ENCODE results near the gene EXOC3. TPM values are rescaled to one million over a fixed set of nuclear protein-coding genes. Genes with fewer than 3 reads are reported as not detected.

The EXOC3 gene
- total RNA-seq, 4 donors from 2014 or later, result 46.4 to 92.7 (median 60.3) TPM

DNA sequence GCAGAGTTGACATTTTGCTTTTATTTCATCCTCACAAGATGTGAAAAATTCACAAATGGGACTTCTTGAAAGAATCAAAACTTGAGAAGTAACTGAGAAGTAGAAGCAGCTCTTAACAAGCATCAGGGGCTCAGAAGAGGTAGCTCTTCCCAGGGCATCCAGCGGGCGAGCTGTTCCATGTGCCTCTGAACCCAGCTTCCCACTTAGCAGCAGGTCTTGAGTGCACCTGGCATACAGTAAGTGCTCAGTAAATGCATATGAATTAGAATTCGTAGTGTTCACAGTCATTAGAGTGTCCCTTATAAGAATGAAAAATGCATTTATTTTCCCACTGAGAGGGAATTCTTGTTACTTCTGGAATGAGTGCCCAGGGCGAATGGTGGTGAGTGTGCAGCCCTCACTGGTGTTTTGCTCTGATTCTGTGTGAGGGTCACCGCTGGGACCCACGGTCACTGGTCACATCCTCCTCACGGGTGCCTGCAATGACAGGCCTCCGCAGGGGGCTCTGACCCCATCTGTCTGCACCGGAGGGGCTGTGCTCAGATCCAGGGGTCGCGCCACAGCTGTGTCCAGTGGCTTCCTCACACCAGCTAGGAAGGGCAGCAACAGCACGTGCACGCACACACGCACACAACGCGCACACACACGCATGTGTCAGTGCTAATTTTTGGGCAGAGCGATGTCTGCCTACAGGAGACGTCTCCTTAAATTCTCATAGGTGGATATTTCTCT, 26.9 kb downstream of the EXOC3 start:
- H3K9me3 ChIP-seq, result no peaks in the 10 kb centered on the region
- H3K4me3 ChIP-seq, result no peak overlapping the region
- H3K4me1 ChIP-seq, result peaks cover 0 to 28% (median 15%) of the 10 kb centered on the region in 3 donors
- H3K36me3 ChIP-seq, result peaks cover 0 to 49% of the 10 kb centered on the region in 2 donors
- peaks cover 2% of the 10 kb centered on the region for H3K27me3 ChIP-seq
- WGBS, 2 donors (ENCODE audit: low coverage in 1 of 2), result 86 to 96% methylated on average over 7 to 12 of the region's 19 CpGs
- no peak overlapping the region for H3K27ac ChIP-seq
- no peak for ATAC-seq
- TF ChIP-seq, protein P1, sequence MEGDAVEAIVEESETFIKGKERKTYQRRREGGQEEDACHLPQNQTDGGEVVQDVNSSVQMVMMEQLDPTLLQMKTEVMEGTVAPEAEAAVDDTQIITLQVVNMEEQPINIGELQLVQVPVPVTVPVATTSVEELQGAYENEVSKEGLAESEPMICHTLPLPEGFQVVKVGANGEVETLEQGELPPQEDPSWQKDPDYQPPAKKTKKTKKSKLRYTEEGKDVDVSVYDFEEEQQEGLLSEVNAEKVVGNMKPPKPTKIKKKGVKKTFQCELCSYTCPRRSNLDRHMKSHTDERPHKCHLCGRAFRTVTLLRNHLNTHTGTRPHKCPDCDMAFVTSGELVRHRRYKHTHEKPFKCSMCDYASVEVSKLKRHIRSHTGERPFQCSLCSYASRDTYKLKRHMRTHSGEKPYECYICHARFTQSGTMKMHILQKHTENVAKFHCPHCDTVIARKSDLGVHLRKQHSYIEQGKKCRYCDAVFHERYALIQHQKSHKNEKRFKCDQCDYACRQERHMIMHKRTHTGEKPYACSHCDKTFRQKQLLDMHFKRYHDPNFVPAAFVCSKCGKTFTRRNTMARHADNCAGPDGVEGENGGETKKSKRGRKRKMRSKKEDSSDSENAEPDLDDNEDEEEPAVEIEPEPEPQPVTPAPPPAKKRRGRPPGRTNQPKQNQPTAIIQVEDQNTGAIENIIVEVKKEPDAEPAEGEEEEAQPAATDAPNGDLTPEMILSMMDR (IDR thresholded peaks at IDR 0.05), result no peak
- no peak for TF ChIP-seq EP300 (IDR thresholded peaks at IDR 0.05)
- no peak for TF ChIP-seq POLR2AphosphoS5 (IDR thresholded peaks at IDR 0.05)
- no peak for TF ChIP-seq POLR2A (IDR thresholded peaks at IDR 0.05)

DNA sequence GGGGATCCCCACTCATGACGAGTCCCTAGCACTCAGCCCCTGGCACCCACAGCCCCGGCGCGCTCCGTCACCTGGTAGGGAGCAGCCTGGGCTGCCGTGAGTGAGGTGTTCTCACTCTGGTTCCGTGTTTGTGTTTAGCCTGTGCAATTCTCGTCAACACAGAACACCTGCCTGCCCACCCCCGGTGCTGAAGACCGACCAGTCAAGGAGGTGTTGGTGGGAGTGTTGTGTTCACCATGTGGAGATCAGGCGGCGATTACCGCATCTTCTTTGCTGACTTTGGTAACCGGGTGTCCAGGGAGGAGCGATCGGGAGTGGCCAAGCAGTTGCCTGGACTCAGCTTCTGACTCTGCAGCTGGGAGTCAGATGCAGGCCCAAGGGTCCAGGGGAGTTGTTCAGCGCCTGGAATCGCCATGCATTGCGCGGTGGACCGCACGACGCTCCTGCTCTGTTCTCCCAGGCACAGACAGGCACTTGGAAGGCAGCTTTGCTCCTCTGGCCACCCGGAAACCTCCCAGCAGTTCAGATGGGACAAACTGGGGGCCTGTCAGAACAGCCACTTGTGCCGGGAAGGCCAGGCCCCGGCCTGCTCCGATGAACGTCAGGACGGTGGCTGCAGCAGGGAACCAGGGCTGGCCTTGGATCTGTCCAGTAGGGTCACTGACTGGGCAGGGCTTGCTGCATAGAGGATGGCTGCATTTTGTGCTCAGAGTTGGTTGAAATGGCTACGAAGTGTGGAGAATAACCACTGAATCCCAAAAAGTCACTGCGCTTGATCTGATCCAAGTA, 28.2 kb downstream of the EXOC3 start:
- ATAC-seq, result no peak
- Histone ChIP-seq H3K4me3 (peak overlapping the region in 1 of 2 donors; percentile 97), H3K9me3 (no peaks in the 10 kb centered on the region), H3K27ac (no peak overlapping the region), H3K4me1 (peaks cover 0 to 36% (median 18%) of the 10 kb centered on the region in 3 donors), H3K36me3 (peaks cover 0 to 36% of the 10 kb centered on the region in 2 donors), H3K27me3 (peaks cover 15% of the 10 kb centered on the region)
- WGBS, 2 donors (ENCODE audit: low coverage in 1 of 2), result 77 to 100% methylated on average over 6 to 8 of the region's 31 CpGs
- TF ChIP-seq POLR2A (IDR thresholded peaks at IDR 0.05), result no peak
- TF ChIP-seq POLR2AphosphoS5 (IDR thresholded peaks at IDR 0.05), result no peak
- TF ChIP-seq, protein P1 (IDR thresholded peaks at IDR 0.05), result no peak
- TF ChIP-seq EP300 (IDR thresholded peaks at IDR 0.05), result no peak

DNA sequence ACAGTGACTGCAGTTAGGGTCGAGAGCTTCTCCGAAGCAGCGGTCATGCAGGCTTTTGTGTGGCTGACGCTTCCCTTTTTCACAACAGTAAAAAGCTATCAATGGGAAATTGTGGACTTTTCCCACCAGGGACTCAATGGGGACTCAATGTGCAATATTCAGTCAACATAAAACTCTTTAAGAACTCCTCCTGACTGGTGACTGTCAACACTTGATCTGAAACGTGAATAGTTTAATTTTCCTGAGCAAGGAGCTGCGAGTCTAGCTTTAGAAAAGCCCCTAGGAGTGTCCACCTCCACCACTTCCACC, 28.7 kb downstream of the EXOC3 start:
- Histone ChIP-seq H3K36me3 (peaks cover 0 to 31% of the 10 kb centered on the region in 2 donors), H3K4me1 (peaks cover 0 to 36% (median 18%) of the 10 kb centered on the region in 3 donors), H3K27me3 (peaks cover 20% of the 10 kb centered on the region), H3K9me3 (no peaks in the 10 kb centered on the region), H3K4me3 (peak overlapping the region in 1 of 2 donors; percentile 97), H3K27ac (peak overlapping the region in 2 of 4 donors; percentile 80)
- ATAC-seq, result no peak
- 65 to 75% methylated on average over 2 to 4 of the region's 6 CpGs for WGBS, 2 donors (ENCODE audit: low coverage in 1 of 2)
- TF ChIP-seq POLR2A (IDR thresholded peaks at IDR 0.05), result no peak
- TF ChIP-seq, protein P1 (IDR thresholded peaks at IDR 0.05), result no peak
- no peak for TF ChIP-seq POLR2AphosphoS5 (IDR thresholded peaks at IDR 0.05)
- TF ChIP-seq EP300 (IDR thresholded peaks at IDR 0.05), result no peak

DNA sequence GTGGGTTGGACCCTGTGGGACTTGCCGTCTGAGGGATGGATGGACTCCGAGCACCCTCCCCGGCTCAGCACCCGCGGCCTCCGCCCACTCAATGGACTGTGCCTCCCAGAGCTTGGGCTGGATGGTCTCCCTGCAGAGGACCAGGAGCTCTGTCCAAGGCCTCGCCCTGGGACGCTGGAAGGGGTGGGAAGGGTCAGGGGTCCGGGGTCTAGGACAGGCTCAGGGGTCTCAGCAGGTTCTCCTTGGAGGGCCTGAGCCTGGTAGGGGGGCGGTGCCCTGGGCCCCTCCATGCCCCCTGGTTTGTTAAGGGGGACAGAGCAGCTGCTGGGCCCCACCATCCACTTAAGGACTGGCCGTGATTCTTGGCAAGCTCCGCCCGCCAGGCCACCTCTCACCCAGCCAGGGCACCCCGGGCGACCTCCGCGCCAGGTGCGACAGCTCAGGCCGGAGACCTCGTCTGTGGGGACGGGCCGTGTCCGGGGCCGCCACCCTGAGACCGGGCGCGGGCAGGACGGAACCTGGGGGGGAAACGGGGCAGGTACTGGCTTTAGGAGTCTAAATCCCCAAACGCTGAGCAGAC, 29.2 kb downstream of the EXOC3 start:
- WGBS, 2 donors (ENCODE audit: low coverage in 1 of 2), result 60% methylated on average over 2 of the region's 30 CpGs; no CpG with 5 or more reads in 1 of the 2 donors
- peak overlapping the region; percentile 2 to 80 (median 78) for H3K27ac ChIP-seq
- peaks cover 25% of the 10 kb centered on the region for H3K27me3 ChIP-seq
- H3K9me3 ChIP-seq, result no peaks in the 10 kb centered on the region
- peaks cover 0 to 26% of the 10 kb centered on the region in 2 donors for H3K36me3 ChIP-seq
- ATAC-seq, result peak; percentile 1
- peak overlapping the region; percentile 58 to 97 for H3K4me3 ChIP-seq
- peaks cover 0 to 36% (median 18%) of the 10 kb centered on the region in 3 donors for H3K4me1 ChIP-seq
- TF ChIP-seq POLR2AphosphoS5 (IDR thresholded peaks at IDR 0.05), result no peak
- no peak for TF ChIP-seq POLR2A (IDR thresholded peaks at IDR 0.05)
- TF ChIP-seq EP300 (IDR thresholded peaks at IDR 0.05), result no peak
- TF ChIP-seq, protein P1 (IDR thresholded peaks at IDR 0.05), result no peak

Measured in gastroesophageal sphincter (tissue), 4 donors.